Aorta (tissue), 5 donors: ENCODE data around the gene LYL1. TPM values are rescaled to one million over a fixed set of nuclear protein-coding genes. Genes with fewer than 3 reads are reported as not detected.

Experiments used
- ATAC-seq: fragments of 200-7000 bp; cut with Tn5 transposase; one replicate; pipeline ENCODE4 v1.9.1; 2022; ENCODE audit warnings: moderate library complexity; ENCODE audit not compliant: low FRiP score
- DNase-seq, 2 donors: peaks; one replicate each; pipeline ENCODE4 v3.0.0-alpha.2; 2020
- H3K27ac ChIP-seq, 2 donors: one replicate each; pipeline ENCODE4 v1.5.1; 2013; ENCODE audit warnings: low read length in 2 of 2, mild to moderate bottlenecking in 2 of 2, moderate library complexity in 2 of 2, control low read depth in 1 of 2, inconsistent platforms in 1 of 2, low read depth in 1 of 2
- H3K27me3 ChIP-seq, 2 donors: one replicate each; pipeline ENCODE4 v1.6.1; 2013; ENCODE audit warnings: control low read depth in 1 of 2, low read length in 1 of 2, mild to moderate bottlenecking in 1 of 2, moderate library complexity in 1 of 2; ENCODE audit not compliant: insufficient read depth in 2 of 2, control insufficient read depth in 1 of 2
- H3K36me3 ChIP-seq, 2 donors: one replicate each; pipeline ENCODE4 v1.6.1; 2013; ENCODE audit warnings: control low read depth in 1 of 2, low read length in 1 of 2, mild to moderate bottlenecking in 1 of 2; ENCODE audit not compliant: insufficient read depth in 2 of 2, control insufficient read depth in 1 of 2
- H3K4me1 ChIP-seq, 2 donors: one replicate each; pipeline ENCODE4 v1.6.1; 2013; ENCODE audit warnings: low read length in 2 of 2, control low read depth in 1 of 2, mild to moderate bottlenecking in 1 of 2, moderate library complexity in 1 of 2; ENCODE audit not compliant: insufficient read depth in 2 of 2, control insufficient read depth in 1 of 2
- H3K4me3 ChIP-seq, 2 donors: one replicate each; pipeline ENCODE4 v1.5.1; 2013; ENCODE audit warnings: low read length in 2 of 2, control low read depth in 1 of 2, mild to moderate bottlenecking in 1 of 2
- H3K9me3 ChIP-seq: one replicate; pipeline ENCODE4 v1.6.1; 2013; ENCODE audit warnings: mild to moderate bottlenecking, low read length; ENCODE audit not compliant: control insufficient read depth
- WGBS, 2 donors: extraction: QIAGEN DNeasy Blood & Tissue Kit; methylation state at CpG; one replicate each; pipeline ENCODE4 v1.1.7; 2013; 5-methylcytosine and 5-hydroxymethylcytosine counted together
- intact Hi-C, 2 donors: fragments of 100-400 bp; cut with DNase I; formaldehyde crosslinking; loops; one replicate each; pipeline versions ENCODE4 v1.14.2 to v1.15.0; 2022
- polyA plus RNA-seq, 2 donors: library from polyadenylated mRNA; stranded (reverse); fragments of 200-250 nt; gene quantifications; one replicate each; pipeline ENCODE4 v1.2.3, GENCODE V29; 2013
- total RNA-seq, 2 donors: library from RNA; stranded (reverse); fragmentation: NEBNext Ultra II Directional; extraction: Animal tissue kit (Norgen Biotek cat#: 25700); gene quantifications; one replicate each; pipeline ENCODE4 v1.2.1, GENCODE V29; 2021
- donor health status: healthy with polysubstance abuse.
- donor health status: Bipolar disorder and iron deficiency.
- donor health status: DM: no; HTN: no; CAD: no.
- donor health status: DM: no; HTN: no; CAD: no.
- donor health status: DM: yes; HTN: yes; CAD: no.

The LYL1 gene
- total and polyA plus RNA-seq, 4 donors = 7.3 to 28.6 (median 9.0) TPM

- ATAC-seq (no peak), DNase-seq (peak in 1 of 2 donors; percentile 73)
- H3K27me3 ChIP-seq = no peaks in the 10 kb centered on the region
- 16 to 22% methylated on average over 14 of the region's 14 CpGs for WGBS, 2 donors
- intact Hi-C loops = loop anchor here in 1 of 2 donors (1.0 to 5.0 kb wide), 2 partner anchors 95 to 109 kb away; partner anchors contain the start of gene NFIX
- H3K4me3 ChIP-seq = no peak overlapping the region
- H3K4me1 ChIP-seq = peaks cover 0 to 3% of the 10 kb centered on the region in 2 donors
- no peaks in the 10 kb centered on the region for H3K36me3 ChIP-seq
- H3K9me3 ChIP-seq = no peaks in the 10 kb centered on the region
- peak overlapping the region; percentile 83 to 88 for H3K27ac ChIP-seq
Observed at GRCh38 chr19:13092606-13093235, 9.9 kb downstream of the LYL1 start.

DNA sequence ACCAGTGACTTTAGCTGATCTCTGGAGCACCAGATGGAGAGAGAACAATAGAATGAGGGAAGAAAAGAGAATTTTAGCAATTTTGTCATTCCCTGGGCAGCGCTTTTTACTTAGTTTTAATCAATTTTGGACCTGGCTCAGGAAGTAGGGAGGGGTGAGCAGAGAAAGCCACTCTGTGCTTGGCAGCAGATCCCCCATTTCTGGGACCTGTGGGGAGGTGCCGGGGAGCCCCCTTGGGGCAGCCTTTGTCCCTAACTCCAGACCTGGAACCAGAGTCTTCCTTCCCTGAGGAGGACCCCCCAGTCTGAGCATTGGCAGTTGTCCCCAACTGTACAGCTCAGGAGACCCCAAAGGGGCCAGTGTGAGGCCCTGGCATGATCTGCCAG, 10.5 kb downstream of the LYL1 start:
- H3K36me3 ChIP-seq = peaks cover 0 to 3% of the 10 kb centered on the region in 2 donors
- ATAC-seq = no peak
- H3K27me3 ChIP-seq = no peaks in the 10 kb centered on the region
- DNase-seq = no peak
- peak overlapping the region; percentile 83 to 88 for H3K27ac ChIP-seq
- H3K4me1 ChIP-seq = peaks cover 0 to 3% of the 10 kb centered on the region in 2 donors
- intact Hi-C loops = loop anchor here in 1 of 2 donors (5.0 kb wide), 1 partner anchor 95 kb away; the partner anchor contains the start of gene NFIX
- WGBS, 2 donors = 9 to 13% methylated on average over 2 of the region's 2 CpGs
- no peaks in the 10 kb centered on the region for H3K9me3 ChIP-seq
- no peak overlapping the region for H3K4me3 ChIP-seq

GRCh38 chr19:13091400-13092157, 11.1 kb downstream of the LYL1 start:
- Histone ChIP-seq H3K4me3 (no peak overlapping the region), H3K9me3 (no peaks in the 10 kb centered on the region), H3K27ac (peak overlapping the region; percentile 83 to 88), H3K36me3 (peaks cover 0 to 3% of the 10 kb centered on the region in 2 donors), H3K4me1 (peaks cover 0 to 3% of the 10 kb centered on the region in 2 donors), H3K27me3 (no peaks in the 10 kb centered on the region)
- DNase-seq (peak; percentile 92), ATAC-seq (peak; percentile 84)
- intact Hi-C loops = loop anchor here in 1 of 2 donors (5.0 kb wide), 1 partner anchor 94 kb away; the partner anchor contains the start of gene NFIX
- 3 to 8% methylated on average over 23 to 25 of the region's 25 CpGs for WGBS, 2 donors

DNA sequence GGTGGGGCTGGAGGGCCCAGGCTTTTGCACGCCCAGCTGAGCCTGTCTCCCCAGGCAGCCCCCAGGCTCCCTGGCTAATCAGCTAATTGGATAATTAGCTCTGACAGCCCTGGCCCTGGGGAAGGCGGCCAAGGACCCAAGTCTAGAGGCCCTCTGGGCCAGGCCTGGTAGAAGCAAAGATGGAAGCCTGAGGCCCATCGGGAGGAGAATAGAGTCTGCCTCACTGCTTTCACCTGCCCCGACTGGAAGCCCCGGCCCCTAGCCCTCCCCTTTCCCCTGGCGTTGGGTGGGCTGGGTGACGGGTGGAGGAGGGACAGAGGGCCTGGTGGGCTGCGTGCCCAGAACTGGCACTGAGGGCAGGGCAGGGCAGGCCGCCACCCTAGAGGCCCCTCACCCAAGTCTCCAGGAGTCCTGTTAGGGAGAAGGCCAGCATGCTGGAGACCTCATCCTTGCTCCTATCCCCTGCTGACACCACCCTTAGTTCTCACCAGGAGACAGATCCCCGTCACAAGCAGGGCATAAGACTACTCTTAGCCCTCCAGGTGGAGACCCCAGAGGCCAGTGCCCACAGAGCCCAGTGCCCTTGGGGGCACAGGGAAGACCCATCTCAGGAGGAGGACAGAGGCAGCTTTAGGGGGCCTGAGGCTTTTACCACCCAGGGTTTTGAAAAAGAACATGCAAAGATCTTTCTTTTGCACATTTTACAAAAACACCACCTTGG, 12.0 kb downstream of the LYL1 start:
- Histone ChIP-seq H3K4me1 (peaks cover 0 to 3% of the 10 kb centered on the region in 2 donors), H3K27ac (peak overlapping the region; percentile 28 to 44), H3K36me3 (peaks cover 0 to 3% of the 10 kb centered on the region in 2 donors), H3K4me3 (no peak overlapping the region), H3K9me3 (no peaks in the 10 kb centered on the region), H3K27me3 (no peaks in the 10 kb centered on the region)
- intact Hi-C loops = loop anchor here in 1 of 2 donors (5.0 kb wide), 1 partner anchor 93 kb away; the partner anchor contains the start of gene NFIX
- DNase-seq = no peak
- ATAC-seq = no peak
- WGBS, 2 donors = 18 to 22% methylated on average over 3 to 10 of the region's 10 CpGs

GRCh38 chr19:13089857-13090507, 12.7 kb downstream of the LYL1 start:
- H3K36me3 ChIP-seq = peaks cover 0 to 3% of the 10 kb centered on the region in 2 donors
- no peak overlapping the region for H3K4me3 ChIP-seq
- no peak for ATAC-seq
- H3K4me1 ChIP-seq = peaks cover 0 to 3% of the 10 kb centered on the region in 2 donors
- H3K27me3 ChIP-seq = no peaks in the 10 kb centered on the region
- peak overlapping the region; percentile 28 to 44 for H3K27ac ChIP-seq
- intact Hi-C loops = loop anchor here (2.0 to 5.0 kb wide), 2 partner anchors 29 to 93 kb away; partner anchors contain the start of gene NFIX (in 1 of the 2)
- DNase-seq = no peak
- 53 to 54% methylated on average over 12 of the region's 12 CpGs for WGBS, 2 donors
- no peaks in the 10 kb centered on the region for H3K9me3 ChIP-seq

DNA sequence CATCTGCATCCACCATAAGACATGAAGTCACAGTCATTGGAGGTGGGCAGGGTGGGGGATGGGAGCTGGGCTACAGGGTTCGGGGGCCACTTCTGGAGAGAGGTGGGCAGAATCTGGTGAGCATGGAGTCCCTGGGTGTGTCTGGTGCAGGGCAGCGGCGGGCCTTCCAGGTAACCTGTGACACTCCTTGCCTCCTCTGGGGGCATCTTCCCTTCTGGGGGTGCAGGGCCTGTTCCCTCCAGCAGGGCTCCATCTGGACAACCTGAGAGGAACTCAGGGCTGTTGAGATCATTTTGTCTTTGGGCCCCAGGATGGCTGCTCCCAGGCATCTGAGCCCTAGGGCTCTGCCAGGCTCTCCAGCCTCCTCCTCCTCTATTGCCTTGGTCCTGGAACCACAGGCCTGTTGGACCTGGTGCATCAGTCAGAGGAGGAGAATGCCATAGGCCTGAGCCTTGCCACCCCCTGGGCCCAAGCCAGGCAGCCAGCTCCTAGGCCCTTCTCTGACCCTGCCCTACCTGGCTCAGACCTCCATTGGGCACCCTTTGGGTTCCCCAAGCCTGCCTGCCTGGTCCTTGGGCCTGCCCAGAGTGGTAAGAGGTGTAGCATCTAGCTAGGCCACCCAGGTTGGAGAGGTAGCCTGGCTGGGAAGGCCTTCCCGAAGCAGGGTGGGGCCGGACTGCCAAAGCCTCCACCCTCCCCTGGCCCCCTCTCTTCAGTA, 13.4 kb downstream of the LYL1 start:
- Histone ChIP-seq H3K4me1 (peaks cover 0 to 3% of the 10 kb centered on the region in 2 donors), H3K36me3 (peaks cover 0 to 3% of the 10 kb centered on the region in 2 donors), H3K9me3 (no peaks in the 10 kb centered on the region), H3K27me3 (no peaks in the 10 kb centered on the region), H3K27ac (peak overlapping the region; percentile 20 to 28), H3K4me3 (no peak overlapping the region)
- intact Hi-C loops = loop anchor here in 1 of 2 donors (2.0 kb wide), 1 partner anchor 28 kb away; no protein-coding TSS in a partner anchor
- 72 to 73% methylated on average over 5 of the region's 5 CpGs for WGBS, 2 donors
- ATAC-seq (no peak), DNase-seq (no peak)

- H3K4me3 ChIP-seq = no peak overlapping the region
- H3K27me3 ChIP-seq = no peaks in the 10 kb centered on the region
- H3K36me3 ChIP-seq = peaks cover 0 to 3% of the 10 kb centered on the region in 2 donors
- ATAC-seq (no peak), DNase-seq (no peak)
- 74 to 75% methylated on average over 37 of the region's 37 CpGs for WGBS, 2 donors
- H3K4me1 ChIP-seq = peaks cover 0 to 3% of the 10 kb centered on the region in 2 donors
- peak overlapping the region in 1 of 2 donors; percentile 48 for H3K27ac ChIP-seq
- H3K9me3 ChIP-seq = no peaks in the 10 kb centered on the region
- intact Hi-C loops = loop anchor here (2.0 kb wide), 2 partner anchors 27 to 31 kb away; no protein-coding TSS in a partner anchor
Observed at GRCh38 chr19:13087795-13088537, 14.7 kb downstream of the LYL1 start.
